HepG2 (cell line): ENCODE results near the gene P2RX5. TPM values are rescaled to one million over a fixed set of nuclear protein-coding genes. Genes with fewer than 3 reads are reported as not detected.
A peak's percentile ranks its signal among the peaks of the same experiment; 100 is the strongest.

Experiments used
- AGO2 ChIP-seq: fragments of 200-400 bp; formaldehyde crosslinking; optimal IDR thresholded peaks from 2 replicates; pipeline ENCODE3; 2017; ENCODE audit warnings: mild to moderate bottlenecking, low read depth, low read length, moderate library complexity
- CBX5 ChIP-seq: sonication (generic); formaldehyde crosslinking; IDR thresholded peaks from 2 replicates; pipeline ENCODE4 v1.4.0; 2020; ENCODE audit warnings: missing genetic modification reagents, borderline replicate concordance
- CEBPG ChIP-seq: IDR thresholded peaks from 2 replicates; pipeline ENCODE4 v1.6.1; 2016
- DPF2 ChIP-seq: sonication (generic); formaldehyde crosslinking; IDR thresholded peaks from 2 replicates; pipeline ENCODE4 v1.4.0; 2020; ENCODE audit warnings: mild to moderate bottlenecking, low read depth, missing genetic modification reagents, borderline replicate concordance
- GRHL1 ChIP-seq: sonication (generic); formaldehyde crosslinking; conservative IDR thresholded peaks from 2 replicates; pipeline ENCODE4 v1.8.0; 2022; ENCODE audit warnings: missing genetic modification reagents
- HOXD1 ChIP-seq: sonication (generic); formaldehyde crosslinking; IDR thresholded peaks from 2 replicates; pipeline ENCODE4 v1.5.0; 2020; ENCODE audit warnings: missing genetic modification reagents
- JDP2 ChIP-seq: sonication (generic); formaldehyde crosslinking; IDR thresholded peaks from 2 replicates; pipeline ENCODE4 v1.8.1; 2022; ENCODE audit warnings: missing genetic modification reagents, borderline replicate concordance
- MXI1 ChIP-seq: IDR thresholded peaks from 3 replicates; pipeline ENCODE4 v1.6.1; 2012; ENCODE audit warnings: low read depth, low read length, inconsistent platforms, borderline replicate concordance
- RFX3 ChIP-seq: IDR thresholded peaks from 2 replicates; pipeline ENCODE4 v1.6.1; 2016; ENCODE audit warnings: missing biosample characterization, missing genetic modification reagents
- SNAI1 ChIP-seq: sonication (generic); formaldehyde crosslinking; IDR thresholded peaks from 2 replicates; pipeline ENCODE4 v1.5.0; 2020; ENCODE audit warnings: mild to moderate bottlenecking, missing genetic modification reagents, borderline replicate concordance
- TEAD2 ChIP-seq: sonication (generic); formaldehyde crosslinking; IDR thresholded peaks from 2 replicates; pipeline ENCODE4 v1.9.0; 2021; ENCODE audit warnings: missing genetic modification reagents
- THRA ChIP-seq: sonication (generic); formaldehyde crosslinking; IDR thresholded peaks from 2 replicates; pipeline ENCODE4 v1.4.0; 2020; ENCODE audit warnings: missing genetic modification reagents, borderline replicate concordance
- TRIM24 ChIP-seq: sonication (generic); formaldehyde crosslinking; IDR thresholded peaks from 2 replicates; pipeline ENCODE4 v1.8.0; 2022; ENCODE audit warnings: mild to moderate bottlenecking, missing genetic modification reagents
- XRCC5 ChIP-seq: fragments of 200-400 bp; formaldehyde crosslinking; optimal IDR thresholded peaks from 2 replicates; pipeline ENCODE3; 2017; ENCODE audit warnings: mild to moderate bottlenecking, low read length
- ZBED4 ChIP-seq: sonication (generic); formaldehyde crosslinking; IDR thresholded peaks from 2 replicates; pipeline ENCODE4 v1.4.0; 2020; ENCODE audit warnings: missing genetic modification reagents, borderline replicate concordance
- ZBTB14 ChIP-seq: sonication (generic); formaldehyde crosslinking; IDR thresholded peaks from 2 replicates; pipeline ENCODE4 v1.4.0; 2020; ENCODE audit warnings: missing genetic modification reagents
- ZBTB38 ChIP-seq: sonication (generic); formaldehyde crosslinking; IDR thresholded peaks from 2 replicates; pipeline ENCODE4 v1.5.1; 2020; ENCODE audit warnings: mild to moderate bottlenecking, missing genetic modification reagents
- ZFX ChIP-seq: sonication (generic); formaldehyde crosslinking; IDR thresholded peaks from 2 replicates; pipeline ENCODE4 v1.4.0; 2020; ENCODE audit warnings: mild to moderate bottlenecking, low read depth, missing genetic modification reagents, moderate library complexity
- ZNF12 ChIP-seq: sonication (generic); formaldehyde crosslinking; IDR thresholded peaks from 2 replicates; pipeline ENCODE4 v1.5.0; 2020; ENCODE audit warnings: missing genetic modification reagents
- ZNF124 ChIP-seq: sonication (generic); formaldehyde crosslinking; IDR thresholded peaks from 2 replicates; pipeline ENCODE4 v1.4.0; 2020; ENCODE audit warnings: missing genetic modification reagents
- ZNF430 ChIP-seq: sonication (generic); formaldehyde crosslinking; IDR thresholded peaks from 2 replicates; pipeline ENCODE4 v1.9.0; 2021; ENCODE audit warnings: mild to moderate bottlenecking, missing genetic modification reagents
- ZNF570 ChIP-seq: sonication (generic); formaldehyde crosslinking; IDR thresholded peaks from 2 replicates; pipeline ENCODE4 v1.4.0; 2020; ENCODE audit warnings: mild to moderate bottlenecking, missing genetic modification reagents, borderline replicate concordance
- ZNF768 ChIP-seq: sonication (generic); formaldehyde crosslinking; IDR thresholded peaks from 2 replicates; pipeline ENCODE4 v1.4.0; 2020; ENCODE audit warnings: missing genetic modification reagents
- polyA plus RNA-seq, 8 experiments: library from polyadenylated mRNA; depleted of rRNA in 3 of 8; stranded (reverse) in 7 of 8; unstranded in 1 of 8; fragments of >200 nt; fragmentation: Illumina TruSeq in 4 of 8; extraction: Trizol in 4 of 8; gene quantifications; 2 replicates each; pipeline versions ENCODE4 v1.2.1 to v1.2.3, GENCODE V29; 2011 to 2016; ENCODE audit warnings: low read depth in 4 of 8, missing spikeins in 1 of 8, mixed read lengths in 1 of 8; ENCODE audit not compliant: insufficient read depth in 1 of 8
- total RNA-seq, 5 experiments: library from RNA; depleted of rRNA; stranded (reverse); fragments of >200 nt; fragmentation: Illumina TruSeq; extraction: Trizol; gene quantifications; 2 replicates each; pipeline ENCODE4 v1.2.3, GENCODE V29; 2016; ENCODE audit warnings: low read depth in 1 of 5

The P2RX5 gene
- total and polyA plus RNA-seq, 2 of the 13 experiments (the other 11 are each of a cell fraction or from before 2014, with no cell fraction given), result 0.95 to 1.7 TPM

- TF ChIP-seq SNAI1 (CRISPR knock-in tag), result no peak
- TF ChIP-seq RFX3 (CRISPR knock-in tag), result no peak
- TF ChIP-seq ZNF12 (CRISPR knock-in tag), result no peak
- no peak for TF ChIP-seq CBX5 (CRISPR knock-in tag)
- TF ChIP-seq ZBTB14, result no peak
- no peak for TF ChIP-seq ZBED4 (CRISPR knock-in tag)
- TF ChIP-seq ZBTB38 (CRISPR knock-in tag), result peak; percentile 72
- TF ChIP-seq ZNF768 (CRISPR knock-in tag), result no peak
- no peak for TF ChIP-seq TEAD2 (CRISPR knock-in tag)
- no peak for TF ChIP-seq HOXD1 (CRISPR knock-in tag)
- TF ChIP-seq GRHL1 (CRISPR knock-in tag), result no peak
- peak; percentile 72 for TF ChIP-seq XRCC5
- TF ChIP-seq THRA (CRISPR knock-in tag), result no peak
- no peak for TF ChIP-seq AGO2
- no peak for TF ChIP-seq DPF2
- TF ChIP-seq MXI1, result no peak
- no peak for TF ChIP-seq JDP2 (CRISPR knock-in tag)
- 0 out of 2 replicates have a peak, but pooled peaks have one; percentile 12 for TF ChIP-seq ZNF430 (CRISPR knock-in tag)
- TF ChIP-seq ZNF124, result no peak
- no peak for TF ChIP-seq CEBPG
- TF ChIP-seq ZNF570, result no peak
- TF ChIP-seq TRIM24 (CRISPR knock-in tag), result no peak
- TF ChIP-seq ZFX (CRISPR knock-in tag), result peak; percentile 57; the same call in 1 of the 2 replicates
Measured at GRCh38 chr17:3647769-3648555, 48.0 kb downstream of the P2RX5 start (continued).
